ENCODE results near the gene SCN8A. TPM values are rescaled to one million over a fixed set of nuclear protein-coding genes. Genes with fewer than 3 reads are reported as not detected.

SCN8A gene
- total and polyA plus RNA-seq, 3 donors from 2014 or later = 4.8 to 15.3 (median 11.0) TPM

GRCh38 chr12:51798501-51798900, 207.5 kb downstream of the SCN8A start:
- intact Hi-C loops (cut with DNase I; ENCODE audit: low total_unique reads) = no loop called here
- Histone ChIP-seq H3K27ac (no peak overlapping the region), H3K9me3 (no peaks in the 10 kb centered on the region), H3K27me3 (no peaks in the 10 kb centered on the region), H3K4me1 (no peaks in the 10 kb centered on the region), H3K36me3 (ENCODE audit: low read depth, missing control alignments) (no peaks in the 10 kb centered on the region), H3K4me3 (no peak overlapping the region)
- 100% methylated on average over 1 of the region's 1 CpG for WGBS, 2 donors
- no peak for TF ChIP-seq CTCF (IDR thresholded peaks at IDR 0.05)
- no peak for TF ChIP-seq POLR2A (IDR thresholded peaks at IDR 0.05)
- DNase-seq = no peak

- H3K27me3 ChIP-seq = no peaks in the 10 kb centered on the region
- WGBS, 2 donors = 88 to 97% methylated on average over 1 of the region's 1 CpG
- no peaks in the 10 kb centered on the region for H3K9me3 ChIP-seq
- no peaks in the 10 kb centered on the region for H3K4me1 ChIP-seq
- intact Hi-C loops (cut with DNase I; ENCODE audit: low total_unique reads) = no loop called here
- H3K4me3 ChIP-seq = no peak overlapping the region
- no peaks in the 10 kb centered on the region for H3K36me3 ChIP-seq (ENCODE audit: low read depth, missing control alignments)
- TF ChIP-seq CTCF (IDR thresholded peaks at IDR 0.05) (no peak), POLR2A (IDR thresholded peaks at IDR 0.05) (no peak)
- no peak overlapping the region for H3K27ac ChIP-seq
- DNase-seq = no peak
Measured at GRCh38 chr12:51801027-51801426, 210.0 kb downstream of the SCN8A start.

GRCh38 chr12:51806896-51807295, 215.9 kb downstream of the SCN8A start:
- H3K27ac ChIP-seq = no peak overlapping the region
- WGBS, 2 donors = 90 to 96% methylated on average over 15 to 16 of the region's 16 CpGs
- TF ChIP-seq POLR2A (IDR thresholded peaks at IDR 0.05) (no peak), CTCF (IDR thresholded peaks at IDR 0.05) (no peak)
- H3K36me3 ChIP-seq (ENCODE audit: low read depth, missing control alignments) = no peaks in the 10 kb centered on the region
- DNase-seq = no peak
- intact Hi-C loops (cut with DNase I; ENCODE audit: low total_unique reads) = no loop called here
- H3K4me1 ChIP-seq = no peaks in the 10 kb centered on the region
- no peak overlapping the region for H3K4me3 ChIP-seq
- no peaks in the 10 kb centered on the region for H3K27me3 ChIP-seq
- no peaks in the 10 kb centered on the region for H3K9me3 ChIP-seq

- no peaks in the 10 kb centered on the region for H3K4me1 ChIP-seq
- 88 to 95% methylated on average over 3 of the region's 3 CpGs for WGBS, 2 donors
- H3K36me3 ChIP-seq (ENCODE audit: low read depth, missing control alignments) = no peaks in the 10 kb centered on the region
- DNase-seq = no peak
- H3K27me3 ChIP-seq = no peaks in the 10 kb centered on the region
- TF ChIP-seq POLR2A (IDR thresholded peaks at IDR 0.05) (no peak), CTCF (IDR thresholded peaks at IDR 0.05) (no peak)
- intact Hi-C loops (cut with DNase I; ENCODE audit: low total_unique reads) = no loop called here
- no peak overlapping the region for H3K4me3 ChIP-seq
- H3K27ac ChIP-seq = no peak overlapping the region
- no peaks in the 10 kb centered on the region for H3K9me3 ChIP-seq
Measured at GRCh38 chr12:51809193-51809592, 218.2 kb downstream of the SCN8A start.

All from testis (tissue), 3 donors.